HG03097 (cell line): ENCODE results near the gene DAND5.

ENCODE experiments used
- ATAC-seq: cut with Tn5 transposase; IDR thresholded peaks from one replicate; pipeline ENCODE4 v1.9.1; 2021; ENCODE audit not compliant: unreplicated experiment, low FRiP score

DAND5 gene

DNA sequence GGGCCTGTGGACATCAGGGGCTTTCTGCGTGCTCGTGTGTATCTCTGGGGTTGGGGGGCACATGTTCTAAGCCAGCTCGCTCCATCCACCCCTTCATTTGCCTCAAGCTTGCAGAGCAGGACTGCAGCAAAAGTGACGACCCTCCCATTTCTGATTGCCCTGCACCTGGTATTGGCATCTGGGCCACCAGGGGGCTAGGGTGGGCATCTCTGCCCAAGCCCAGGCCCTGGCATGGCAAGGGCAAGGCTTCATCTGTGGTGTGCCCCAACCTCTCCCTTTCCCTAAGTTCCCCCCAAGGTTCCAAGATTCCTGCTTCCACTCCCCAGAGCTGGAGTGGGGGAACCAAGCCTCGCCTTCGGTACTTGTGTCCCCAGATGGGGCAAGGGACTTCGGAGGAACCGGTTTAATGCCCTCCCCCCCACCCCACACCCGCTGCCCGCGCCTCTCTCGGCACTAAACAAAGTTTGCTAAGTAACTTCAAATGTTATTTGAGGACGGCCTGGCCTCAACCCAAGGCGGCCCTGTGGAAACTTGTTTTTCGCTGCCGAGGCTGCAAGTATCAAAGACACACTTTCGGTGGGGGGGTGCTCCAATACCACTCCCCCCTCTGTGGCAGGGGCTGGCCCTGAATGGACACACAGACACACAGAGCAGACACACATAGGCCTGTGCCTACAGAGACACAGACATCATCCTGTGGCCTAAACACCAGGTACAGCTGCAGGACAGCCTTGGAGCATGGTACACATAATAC, 38.1 kb downstream of the DAND5 start:
- no peak for ATAC-seq

DNA sequence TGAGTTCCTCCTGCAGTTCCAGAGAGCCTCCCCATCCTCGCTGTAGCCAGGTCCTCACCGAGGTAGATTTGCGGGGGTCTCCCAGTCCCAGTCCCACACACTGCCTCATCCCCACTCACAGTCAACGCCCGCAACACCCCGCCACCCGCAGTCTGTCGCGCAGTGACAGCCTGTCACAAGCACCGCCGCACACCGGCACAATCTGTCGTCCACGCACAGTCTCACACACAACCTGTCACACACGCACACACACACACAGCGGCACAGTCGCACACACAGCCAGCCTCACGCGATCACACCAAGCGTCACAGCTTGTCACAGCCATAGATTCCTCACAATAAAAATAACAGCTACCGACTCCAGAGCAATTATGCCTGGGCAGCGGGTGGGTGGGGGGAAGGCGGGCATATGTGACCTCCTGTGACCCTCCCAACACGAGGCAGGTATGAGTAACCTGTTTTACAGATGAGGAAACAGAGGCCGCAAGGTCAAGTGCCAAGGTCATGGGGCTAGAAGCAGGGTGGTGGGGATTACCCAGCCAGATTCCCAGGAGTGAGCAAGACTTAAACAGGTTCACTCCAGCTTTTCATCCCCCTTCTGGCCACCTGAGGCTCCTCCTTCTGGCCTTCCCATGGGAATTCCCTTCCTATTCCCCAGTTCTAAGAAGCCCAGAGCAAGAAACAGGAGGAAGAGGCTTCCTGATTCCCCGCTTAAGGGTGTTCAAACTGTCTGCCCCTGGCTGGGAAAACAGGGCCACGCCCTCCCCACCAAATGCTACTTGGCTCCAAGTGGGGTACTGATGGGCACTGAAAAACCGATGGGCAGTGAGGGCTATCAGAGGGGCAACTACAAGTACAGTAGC, 39.8 kb downstream of the DAND5 start:
- ATAC-seq, result no peak

DNA sequence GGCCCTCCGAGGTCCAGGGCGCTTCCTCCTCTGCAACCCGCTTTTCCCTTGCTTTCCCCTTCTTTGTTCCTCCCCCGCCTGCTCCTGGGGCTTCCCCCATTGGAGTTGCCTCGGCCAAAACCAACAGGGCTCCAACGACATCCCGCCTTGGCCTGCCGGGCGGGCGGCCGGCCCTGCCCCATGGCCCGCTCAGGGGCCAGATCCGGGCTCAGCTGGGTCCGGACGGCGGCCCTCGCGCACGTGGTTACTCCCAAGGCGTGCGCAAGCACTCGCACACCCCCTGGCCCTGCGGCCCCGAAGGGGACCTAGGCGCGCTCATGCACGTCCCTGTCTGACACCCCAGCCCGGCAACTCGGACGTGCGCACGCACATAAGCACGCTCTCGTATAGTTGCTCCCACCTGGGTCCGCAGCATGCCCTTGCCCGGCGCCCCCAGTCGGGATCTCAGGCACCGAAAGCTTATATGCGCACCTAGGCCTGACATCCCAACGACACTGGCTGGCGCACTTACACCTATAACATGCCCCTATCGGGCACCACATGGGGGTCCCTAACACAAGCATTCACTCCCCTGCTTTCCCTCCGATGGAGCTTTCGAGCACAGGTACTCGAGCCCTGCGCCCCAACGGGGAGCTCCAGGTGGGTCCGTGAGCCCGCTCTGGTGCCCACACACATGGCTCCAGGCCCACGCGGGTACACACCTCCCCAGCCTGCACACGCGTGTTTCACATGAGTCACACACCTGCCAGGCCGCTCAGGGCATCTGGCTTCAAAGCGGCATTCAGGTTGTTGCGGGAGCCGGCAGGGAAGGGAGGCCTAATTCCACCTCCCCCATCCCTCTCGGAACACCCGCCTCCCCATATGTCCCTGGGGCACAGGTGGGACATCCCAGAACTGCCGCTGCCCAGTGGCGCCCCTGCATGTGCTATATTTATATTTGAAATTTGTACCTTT, 40.9 kb downstream of the DAND5 start:
- ATAC-seq, result no peak

DNA sequence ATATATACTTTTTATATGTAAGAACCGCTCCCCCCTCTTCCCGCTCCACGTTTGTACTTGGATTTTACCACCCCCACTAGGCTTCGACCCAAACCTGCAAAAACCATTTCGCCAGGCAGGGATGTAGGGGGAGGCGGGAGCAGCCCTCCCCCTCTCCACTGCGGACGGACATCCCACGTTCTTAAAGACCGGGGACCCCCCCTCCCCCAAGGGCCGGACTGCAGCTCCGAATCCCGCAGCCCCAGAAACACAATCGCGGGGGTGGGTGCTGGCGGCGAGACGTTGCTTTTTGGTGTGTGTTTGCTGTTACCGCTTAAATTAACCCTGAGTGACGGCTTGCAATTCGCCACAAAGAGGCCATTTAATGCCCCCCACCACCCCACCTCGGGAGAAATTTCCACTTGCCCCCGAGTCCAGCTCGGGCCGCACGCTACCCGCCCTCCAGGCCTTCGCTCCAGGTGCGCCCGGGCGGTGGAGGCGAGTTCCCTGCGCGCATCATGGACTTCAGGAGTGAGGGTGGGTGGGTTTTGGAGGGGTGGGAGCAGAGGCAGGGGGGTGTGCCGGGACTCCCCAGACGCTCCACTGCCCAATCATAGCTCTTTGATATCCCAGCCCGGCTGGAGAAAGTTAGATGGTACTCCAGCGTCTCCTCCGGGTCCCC, 41.7 kb downstream of the DAND5 start:
- no peak for ATAC-seq

DNA sequence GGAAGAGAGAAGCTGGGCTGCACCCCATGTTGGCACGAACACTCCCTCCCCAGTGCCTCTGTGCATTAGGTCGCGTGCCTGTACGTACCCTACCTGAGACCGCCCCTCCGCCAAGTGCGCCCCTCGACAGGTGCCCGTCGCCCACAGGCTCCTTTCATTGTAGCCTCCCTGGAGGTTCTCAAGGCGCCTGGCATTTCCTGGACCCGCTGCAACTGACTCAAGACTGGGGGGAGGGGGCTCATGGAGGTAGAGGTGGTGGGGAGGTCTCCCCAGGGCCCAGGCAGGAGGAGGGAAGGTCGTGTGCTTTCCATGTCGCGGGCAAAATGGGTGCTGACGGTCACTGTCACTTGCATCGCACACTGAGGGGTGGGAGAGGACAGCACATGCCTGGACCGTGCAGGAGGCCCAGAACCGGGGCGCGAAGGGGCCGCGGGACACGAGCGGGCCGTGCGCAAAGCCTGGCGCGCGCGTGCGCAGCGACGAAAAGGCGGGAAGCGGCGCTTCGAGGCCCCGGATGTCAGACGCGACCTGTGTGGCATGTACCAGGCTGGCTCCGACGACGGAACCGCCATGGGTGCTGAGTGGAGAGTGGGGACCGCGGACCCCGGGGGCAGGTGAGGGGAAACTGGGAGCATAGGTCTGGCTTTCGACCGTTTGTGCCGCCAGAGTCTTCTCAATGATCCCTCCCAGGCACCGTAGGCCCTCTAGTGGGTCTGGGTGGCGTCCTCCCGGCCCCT, 42.4 kb downstream of the DAND5 start:
- ATAC-seq, result no peak

DNA sequence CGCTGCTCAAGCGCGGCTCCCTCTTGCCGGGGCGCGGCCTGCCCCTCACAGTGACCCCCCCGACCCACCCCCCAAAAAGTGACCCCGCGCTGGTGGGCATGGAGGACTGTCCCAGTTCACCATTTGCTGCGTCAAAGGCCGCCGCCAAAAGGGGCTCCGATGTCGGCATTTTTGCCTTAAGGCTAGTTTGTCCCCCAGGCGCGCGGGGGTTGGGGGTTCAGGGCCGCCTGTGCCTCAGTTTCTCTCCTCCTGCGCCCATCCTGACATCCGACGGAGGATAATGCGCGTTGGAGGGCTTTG, 43.0 kb downstream of the DAND5 start:
- no peak for ATAC-seq

DNA sequence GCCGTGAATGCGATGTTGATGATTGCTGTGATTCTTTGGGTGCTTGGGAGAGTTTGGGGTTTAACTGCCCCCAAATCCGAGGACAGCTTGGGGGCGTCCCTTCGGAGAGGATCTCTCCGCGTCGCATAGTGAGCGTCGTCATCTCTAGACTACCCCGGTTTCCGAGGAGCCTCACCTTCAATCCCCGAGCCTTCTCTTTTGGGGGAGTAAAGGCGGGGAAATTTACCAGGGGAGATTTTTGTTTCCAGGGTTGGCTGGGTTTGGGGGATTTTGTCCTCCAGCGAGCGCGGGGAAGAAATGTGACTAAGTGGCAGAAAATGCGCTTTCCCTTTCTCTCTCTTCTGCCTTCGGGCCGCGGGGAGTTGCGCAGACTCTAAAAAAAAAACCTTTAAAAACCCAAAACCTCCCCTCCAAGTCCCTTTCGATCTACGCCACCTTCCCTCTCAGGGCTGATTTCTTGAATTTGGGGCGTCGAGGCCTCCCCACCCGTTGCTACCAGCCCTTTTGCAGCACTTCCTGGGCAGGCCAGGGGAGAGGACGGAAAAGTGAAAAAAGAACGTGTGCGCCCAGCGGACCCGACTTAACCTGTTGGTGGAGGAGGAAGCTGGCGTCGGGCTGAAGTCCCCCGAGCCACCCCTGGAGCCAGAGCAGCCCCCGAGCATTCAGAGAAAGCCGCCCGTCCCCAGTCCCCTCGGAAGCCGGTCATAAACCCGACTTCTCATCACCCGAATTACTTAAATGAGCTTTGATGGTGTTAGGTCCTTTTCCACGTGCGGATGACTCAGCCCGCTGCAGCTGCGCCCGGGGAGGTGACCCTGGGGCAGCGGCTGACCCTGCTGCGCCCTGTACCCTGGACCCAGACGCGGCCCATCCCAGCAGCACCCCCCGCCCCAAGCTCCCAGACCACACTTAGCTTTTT, 43.6 kb downstream of the DAND5 start:
- ATAC-seq, result no peak

DNA sequence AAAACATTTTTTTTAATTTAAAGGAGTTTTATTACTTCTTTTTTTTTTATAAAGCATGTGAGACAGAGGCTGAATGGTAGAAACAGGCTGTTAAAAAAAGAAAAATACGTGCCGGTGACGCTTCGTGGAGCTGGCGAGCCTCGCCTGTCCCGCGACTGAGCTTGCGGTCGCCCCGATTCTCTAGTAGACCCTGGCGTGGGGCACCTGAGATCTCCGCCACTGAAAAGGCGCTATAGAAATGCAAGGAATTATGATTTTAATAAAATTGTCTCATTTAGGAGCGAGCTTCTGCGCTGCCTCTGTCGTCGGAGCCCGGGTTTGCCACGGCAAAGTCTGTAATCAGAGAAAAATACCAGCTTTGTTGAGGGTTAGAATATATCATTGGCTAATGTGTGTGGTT, 44.3 kb downstream of the DAND5 start:
- ATAC-seq, result no peak

DNA sequence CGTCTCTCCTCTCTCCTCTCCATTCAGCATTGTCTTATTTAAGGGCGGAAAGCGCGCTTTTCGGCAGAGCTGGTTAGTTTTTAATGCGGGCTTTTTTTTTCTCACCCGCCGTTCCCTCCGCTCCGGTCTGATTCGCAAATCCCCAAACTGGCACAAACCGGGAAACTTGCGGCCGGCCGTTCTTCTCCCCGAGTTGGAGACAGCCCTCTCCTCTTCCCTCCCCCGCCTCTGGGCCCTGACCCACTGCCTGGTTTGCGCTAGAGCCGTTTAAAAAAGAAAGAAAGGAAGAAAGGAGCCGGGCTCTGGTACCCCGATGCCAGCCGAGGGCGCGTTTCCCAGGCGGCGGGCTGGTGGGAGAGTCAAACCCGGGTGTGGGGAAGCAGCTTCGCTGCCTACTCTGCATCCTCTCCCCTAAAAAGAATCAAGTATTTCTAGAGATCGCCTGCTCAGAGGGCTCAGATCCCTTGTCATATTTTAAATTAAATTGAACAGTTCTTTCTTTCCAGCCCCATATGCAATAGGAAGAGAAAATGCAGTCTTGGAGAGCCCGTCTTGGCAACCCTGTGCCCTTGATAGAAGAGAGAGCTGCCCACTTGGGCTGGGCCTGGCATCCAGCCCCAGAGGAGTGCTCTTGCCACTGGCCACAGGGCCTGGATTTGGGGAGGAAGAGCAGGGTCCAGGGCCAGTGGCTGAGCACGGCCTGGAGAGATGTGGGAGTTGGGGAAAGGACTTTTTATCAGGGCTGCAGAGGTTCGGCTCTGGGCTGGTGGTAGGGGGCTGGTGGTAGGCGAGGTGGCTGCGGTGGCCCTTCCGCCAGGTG, 44.9 kb downstream of the DAND5 start:
- no peak for ATAC-seq

DNA sequence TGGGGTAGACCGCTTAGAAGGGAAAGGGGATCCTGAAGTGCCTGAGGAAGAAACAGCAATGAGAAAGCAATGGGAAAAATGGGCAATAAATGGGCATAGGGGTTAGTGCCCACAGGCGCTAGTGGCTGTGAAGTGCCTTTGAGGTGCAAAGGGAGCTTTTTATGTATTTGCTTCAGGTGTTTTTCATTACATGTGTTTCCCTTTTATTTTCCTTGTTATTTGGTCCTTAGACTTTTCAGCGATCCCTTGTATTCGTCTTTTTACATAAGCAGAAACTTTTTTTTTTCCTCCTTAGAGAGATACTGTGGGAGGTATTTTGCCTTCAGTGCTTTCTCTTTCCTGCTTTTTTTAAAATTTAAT, 45.5 kb downstream of the DAND5 start:
- no peak for ATAC-seq

DNA sequence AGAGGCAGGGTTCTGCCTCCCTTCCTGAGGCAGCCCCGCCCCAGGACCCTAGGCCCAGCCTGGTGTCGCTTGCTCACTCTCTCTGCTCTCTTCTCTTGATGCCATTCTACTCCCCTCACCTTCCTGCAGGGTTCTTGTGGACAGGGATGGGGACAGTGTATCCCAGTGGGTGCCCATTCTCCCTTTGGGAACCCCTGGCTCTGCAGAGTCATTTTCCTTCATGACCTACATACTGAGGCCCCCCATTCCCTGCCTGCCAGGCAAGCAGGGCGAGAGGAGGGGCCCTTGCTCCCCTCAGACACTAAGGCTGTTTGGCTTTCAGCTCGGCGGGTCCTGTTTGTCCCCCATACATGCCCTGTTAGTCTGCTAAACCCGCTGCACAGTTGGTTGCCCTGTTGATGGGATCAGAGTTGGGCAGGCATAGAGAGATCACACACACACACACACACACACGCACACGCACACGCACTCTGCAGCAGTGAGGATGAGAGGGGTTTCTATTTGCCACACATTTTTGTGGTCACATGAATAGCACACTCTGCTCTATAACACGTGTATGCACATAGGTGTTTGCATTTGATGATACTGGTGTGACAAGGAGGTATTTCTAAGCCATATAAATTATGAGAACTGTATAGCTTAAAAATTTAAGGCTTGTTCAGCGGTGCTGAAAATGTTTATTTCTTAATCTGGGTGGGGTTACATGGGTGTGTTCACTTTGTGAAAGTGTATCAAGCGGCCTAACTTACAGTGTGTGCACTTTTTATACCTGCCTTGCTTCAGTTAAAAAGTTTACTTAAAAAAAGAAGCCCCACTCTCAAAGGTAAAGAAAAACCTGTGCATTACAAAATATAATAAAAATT, 46.2 kb downstream of the DAND5 start:
- no peak for ATAC-seq

DNA sequence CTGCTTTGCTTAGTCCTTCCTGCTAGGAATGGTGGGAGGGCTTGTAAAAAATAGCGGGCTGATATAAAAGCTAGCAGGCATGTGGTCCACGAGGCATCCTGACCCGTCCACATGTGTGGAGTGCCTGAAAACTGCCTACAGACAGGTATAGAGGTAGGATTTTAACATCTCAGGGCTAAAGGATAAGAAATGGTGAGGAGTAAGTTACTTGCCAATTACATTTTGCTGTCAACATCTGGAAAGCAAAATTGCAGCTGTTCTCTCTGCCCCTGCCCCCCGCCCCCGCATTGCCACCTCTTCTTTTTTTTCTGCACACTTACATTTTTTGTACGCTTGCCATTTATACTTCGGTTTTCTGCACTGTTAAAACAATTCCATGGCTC, 46.9 kb downstream of the DAND5 start:
- no peak for ATAC-seq

DNA sequence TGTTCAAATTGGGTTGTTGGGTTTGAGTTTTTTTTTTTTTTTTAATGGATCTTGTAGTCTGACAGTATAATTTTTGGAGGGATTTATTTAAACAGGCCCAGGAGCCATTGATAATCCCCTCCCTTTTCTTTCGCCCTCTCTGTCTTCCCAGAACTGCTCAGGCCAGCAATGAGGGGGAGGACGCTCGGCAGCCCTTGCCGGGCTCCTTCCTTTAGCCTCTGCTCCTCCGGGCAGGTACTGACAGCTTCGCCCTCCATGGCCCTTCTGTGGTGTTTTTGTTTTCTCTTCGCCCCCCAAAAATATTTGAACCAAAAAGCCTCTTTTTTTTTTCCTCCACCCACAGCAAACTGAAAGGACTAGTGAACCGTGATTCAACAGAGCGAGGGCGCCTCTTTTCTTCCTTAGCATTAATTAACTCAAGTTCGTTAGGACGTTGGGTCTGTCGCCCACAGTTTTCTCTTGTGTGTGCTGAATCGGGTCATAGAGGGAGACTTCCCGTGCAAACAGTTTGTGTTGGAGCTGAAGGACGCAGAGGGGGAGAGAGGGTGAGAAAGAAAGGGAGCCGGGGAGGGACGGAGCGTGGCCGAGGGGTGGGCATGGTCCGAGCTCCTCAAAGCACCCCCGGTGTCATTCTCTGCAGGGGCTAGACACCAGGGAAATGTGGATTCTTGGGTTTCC, 47.4 kb downstream of the DAND5 start:
- no peak for ATAC-seq

DNA sequence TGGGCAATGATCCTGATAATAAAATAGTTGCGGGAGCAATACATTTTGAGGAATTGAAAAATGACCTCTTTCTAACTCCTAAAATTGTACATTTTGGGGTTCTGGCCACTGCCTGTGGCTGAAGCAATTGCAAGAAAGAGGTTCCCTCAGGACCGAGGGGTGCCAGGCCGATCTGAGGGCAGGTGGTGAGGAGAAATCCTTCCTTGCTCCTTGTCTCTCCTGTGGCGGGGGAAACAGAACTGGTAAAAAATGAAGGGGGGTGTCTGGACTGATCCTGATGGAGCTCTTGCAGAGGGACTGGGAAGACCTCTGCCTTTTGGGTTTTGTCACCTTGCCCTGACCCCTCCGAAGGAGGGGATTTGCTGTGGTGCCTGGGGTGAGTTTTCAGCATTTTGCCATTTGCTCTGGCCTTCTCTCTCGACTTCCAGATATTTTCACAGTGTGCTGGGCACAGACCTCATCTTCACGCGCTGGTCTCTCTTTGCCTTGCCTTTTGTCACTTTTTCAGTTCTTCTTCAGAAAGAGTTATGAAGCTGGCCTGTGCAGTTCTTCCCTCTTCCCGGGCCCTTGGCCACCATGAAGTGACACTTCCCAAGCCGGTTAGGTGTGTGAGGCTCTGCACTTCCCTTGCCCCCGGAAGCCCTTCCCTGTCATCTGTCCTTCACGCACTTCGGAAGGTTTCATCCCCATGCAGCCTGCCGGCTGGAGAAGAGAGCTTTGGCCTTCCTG, 48.1 kb downstream of the DAND5 start:
- ATAC-seq, result no peak

DNA sequence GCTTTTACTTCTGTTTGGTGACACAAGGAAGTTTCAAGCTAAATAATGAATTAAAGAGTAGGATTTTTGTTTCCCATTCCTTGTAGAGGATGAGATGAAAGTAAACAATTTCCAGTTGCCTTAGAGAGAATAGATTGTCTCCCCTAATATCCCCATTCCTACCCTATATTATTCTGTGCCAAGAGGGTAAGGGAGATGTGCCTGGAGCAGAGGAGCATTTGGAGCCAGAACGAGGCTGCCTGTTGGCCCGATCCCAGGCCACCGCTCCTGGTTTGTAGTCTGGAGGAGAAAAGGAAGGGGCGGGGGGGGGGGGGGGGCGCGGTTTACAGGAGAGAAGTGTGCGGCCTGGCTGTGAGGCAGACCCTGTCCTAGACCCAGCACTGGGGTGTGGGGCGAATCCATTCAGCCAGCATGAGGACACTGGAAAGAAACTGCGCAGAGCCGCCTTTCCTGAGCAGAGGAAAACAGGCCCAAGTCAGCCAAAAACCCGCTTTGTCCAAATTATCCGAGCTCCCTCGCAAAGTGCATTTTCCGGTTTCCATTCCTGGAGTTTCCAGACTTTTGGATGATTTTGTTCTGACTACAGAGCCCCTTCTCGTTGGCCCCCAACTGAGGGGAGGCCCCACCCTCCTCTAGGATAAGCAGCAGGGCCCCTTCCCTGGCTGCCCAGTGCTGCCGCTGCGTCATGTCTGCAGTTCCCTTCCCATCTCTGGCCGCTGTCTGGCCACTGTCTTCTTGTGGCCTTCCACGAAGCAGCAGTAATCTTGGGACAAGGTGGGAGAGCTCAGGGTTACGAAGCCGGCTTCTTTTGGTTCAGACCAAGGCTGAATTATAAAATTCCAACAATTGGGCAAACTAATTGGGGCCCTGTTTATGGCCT, 48.9 kb downstream of the DAND5 start:
- no peak for ATAC-seq
